ENCODE data around the gene DERL2. TPM values are rescaled to one million over a fixed set of nuclear protein-coding genes. Genes with fewer than 3 reads are reported as not detected.

Gene DERL2
- polyA plus RNA-seq, 4 donors: 57.5 to 69.7 (median 61.2) TPM

DNA sequence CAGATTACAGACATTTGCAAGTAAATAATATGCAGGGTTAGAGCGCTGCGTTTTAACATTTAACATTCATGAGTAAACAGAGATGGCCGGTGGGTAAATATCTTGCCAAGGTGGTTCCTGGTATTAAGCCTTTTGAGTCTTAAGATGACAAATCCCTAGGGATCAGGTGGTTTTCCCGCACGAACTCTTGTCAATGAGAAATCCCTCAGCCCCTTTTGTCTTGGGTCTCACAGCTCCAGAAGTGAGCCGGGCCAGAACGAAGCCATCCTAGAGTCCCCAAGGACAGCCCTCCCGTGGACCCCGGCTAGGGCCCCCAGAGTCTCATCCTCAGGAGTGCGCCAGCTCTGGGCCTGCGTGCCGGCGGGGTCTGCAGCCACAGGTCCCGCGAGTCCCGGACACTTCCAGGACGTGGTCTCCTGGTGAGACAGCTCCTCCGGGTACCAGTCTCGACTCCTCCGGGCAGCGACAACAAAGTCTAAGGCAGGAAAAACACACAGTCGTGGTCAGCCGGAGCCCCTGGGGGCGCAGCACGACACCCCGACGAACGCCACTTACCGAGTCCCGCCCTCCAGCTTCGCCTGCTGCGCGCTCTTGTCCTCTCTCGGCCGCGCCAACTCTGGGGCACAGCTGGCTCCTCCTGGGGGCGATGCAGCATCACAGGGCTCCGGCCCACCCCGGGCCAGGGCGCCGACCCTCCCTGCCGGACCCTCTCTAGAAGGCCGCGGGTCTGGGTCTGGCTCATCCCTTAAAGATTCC is 13.7 kb upstream of the DERL2 start:
- FAIRE-seq (no peak), DNase-seq (peak in 1 of 2 donors; percentile 17)
- H3K27ac ChIP-seq (ENCODE audit: low read depth in 1 of 3, low read length in 2 of 3): peak overlapping the region in 1 of 3 donors; percentile 53
- 16 to 26% (median 22%) methylated on average over 38 to 44 of the region's 44 CpGs for WGBS, 3 donors
- H3K36me3 ChIP-seq (ENCODE audit: control insufficient read depth in 3 of 3, insufficient read depth in 2 of 3, low read depth in 1 of 3, low read length in 3 of 3): no peaks in the 10 kb centered on the region
- no peaks in the 10 kb centered on the region for H3K9me3 ChIP-seq (ENCODE audit: control insufficient read depth in 2 of 2, insufficient read depth in 1 of 2, low read depth in 1 of 2, low read length in 1 of 2)
- peaks cover 0 to 2% (median 0%) of the 10 kb centered on the region in 3 donors for H3K4me1 ChIP-seq (ENCODE audit: control insufficient read depth in 3 of 3, insufficient read depth in 2 of 3, low read depth in 1 of 3, low read length in 2 of 3)
- peaks cover 0 to 35% (median 3%) of the 10 kb centered on the region in 3 donors for H3K27me3 ChIP-seq (ENCODE audit: control insufficient read depth in 3 of 3, insufficient read depth in 3 of 3, low read length in 3 of 3)
- H3K4me3 ChIP-seq (ENCODE audit: low read depth in 1 of 3, low read length in 3 of 3): peak overlapping the region in 1 of 3 donors; percentile 60

DNA sequence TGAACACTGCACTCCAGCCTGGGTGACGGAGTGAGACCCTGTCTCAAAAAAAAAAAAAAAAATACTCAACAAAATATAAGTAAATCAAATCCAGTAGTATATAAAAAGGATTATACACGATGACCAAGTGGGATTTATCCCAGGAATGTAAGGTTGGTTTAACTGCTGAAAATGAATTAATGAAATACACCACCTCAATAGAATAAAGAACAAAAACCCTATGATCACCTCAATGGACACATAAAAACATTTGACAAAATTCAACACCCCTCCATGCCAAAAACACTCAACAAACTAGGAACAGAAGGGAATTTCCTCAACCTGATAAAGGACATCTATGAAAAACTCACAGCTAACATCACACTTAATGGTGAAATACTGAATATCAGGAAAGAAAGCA is 7.0 kb upstream of the DERL2 start:
- WGBS, 3 donors: 95 to 98% (median 98%) methylated on average over 2 of the region's 2 CpGs
- FAIRE-seq (no peak), DNase-seq (no peak)
- no peaks in the 10 kb centered on the region for H3K4me1 ChIP-seq (ENCODE audit: control insufficient read depth in 3 of 3, insufficient read depth in 2 of 3, low read depth in 1 of 3, low read length in 2 of 3)
- H3K4me3 ChIP-seq (ENCODE audit: low read depth in 1 of 3, low read length in 3 of 3): no peak overlapping the region
- H3K36me3 ChIP-seq (ENCODE audit: control insufficient read depth in 3 of 3, insufficient read depth in 2 of 3, low read depth in 1 of 3, low read length in 3 of 3): peaks cover 0 to 7% (median 3%) of the 10 kb centered on the region in 3 donors
- H3K9me3 ChIP-seq (ENCODE audit: control insufficient read depth in 2 of 2, insufficient read depth in 1 of 2, low read depth in 1 of 2, low read length in 1 of 2): peaks cover 0 to 5% of the 10 kb centered on the region in 2 donors
- H3K27ac ChIP-seq (ENCODE audit: low read depth in 1 of 3, low read length in 2 of 3): no peak overlapping the region
- no peaks in the 10 kb centered on the region for H3K27me3 ChIP-seq (ENCODE audit: control insufficient read depth in 3 of 3, insufficient read depth in 3 of 3, low read length in 3 of 3)

DNA sequence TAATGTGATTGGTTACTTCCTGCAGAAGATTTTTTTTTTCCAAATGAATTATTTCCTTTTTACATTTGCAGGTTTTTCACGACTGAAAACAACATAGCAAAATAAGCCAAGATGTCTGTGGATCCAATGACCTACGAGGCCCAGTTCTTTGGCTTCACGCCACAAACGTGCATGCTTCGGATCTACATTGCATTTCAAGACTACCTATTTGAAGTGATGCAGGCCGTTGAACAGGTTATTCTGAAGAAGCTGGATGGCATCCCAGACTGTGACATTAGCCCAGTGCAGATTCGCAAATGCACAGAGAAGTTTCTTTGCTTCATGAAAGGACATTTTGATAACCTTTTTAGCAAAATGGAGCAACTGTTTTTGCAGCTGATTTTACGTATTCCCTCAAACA is 2.8 kb upstream of the DERL2 start:
- DNase-seq (no peak), FAIRE-seq (no peak)
- peaks cover 0 to 5% of the 10 kb centered on the region in 2 donors for H3K9me3 ChIP-seq (ENCODE audit: control insufficient read depth in 2 of 2, insufficient read depth in 1 of 2, low read depth in 1 of 2, low read length in 1 of 2)
- H3K27me3 ChIP-seq (ENCODE audit: control insufficient read depth in 3 of 3, insufficient read depth in 3 of 3, low read length in 3 of 3): no peaks in the 10 kb centered on the region
- H3K4me3 ChIP-seq (ENCODE audit: low read depth in 1 of 3, low read length in 3 of 3): no peak overlapping the region
- no peak overlapping the region for H3K27ac ChIP-seq (ENCODE audit: low read depth in 1 of 3, low read length in 2 of 3)
- WGBS, 3 donors: 85 to 90% (median 88%) methylated on average over 8 of the region's 8 CpGs
- peaks cover 0 to 4% (median 4%) of the 10 kb centered on the region in 3 donors for H3K4me1 ChIP-seq (ENCODE audit: control insufficient read depth in 3 of 3, insufficient read depth in 2 of 3, low read depth in 1 of 3, low read length in 2 of 3)
- H3K36me3 ChIP-seq (ENCODE audit: control insufficient read depth in 3 of 3, insufficient read depth in 2 of 3, low read depth in 1 of 3, low read length in 3 of 3): peaks cover 0 to 9% (median 7%) of the 10 kb centered on the region in 3 donors

- Histone ChIP-seq H3K36me3 (ENCODE audit: control insufficient read depth in 3 of 3, insufficient read depth in 2 of 3, low read depth in 1 of 3, low read length in 3 of 3) (peaks cover 4 to 17% (median 9%) of the 10 kb centered on the region in 3 donors), H3K9me3 (ENCODE audit: control insufficient read depth in 2 of 2, insufficient read depth in 1 of 2, low read depth in 1 of 2, low read length in 1 of 2) (no peaks in the 10 kb centered on the region), H3K4me1 (ENCODE audit: control insufficient read depth in 3 of 3, insufficient read depth in 2 of 3, low read depth in 1 of 3, low read length in 2 of 3) (peaks cover 0 to 4% (median 4%) of the 10 kb centered on the region in 3 donors), H3K27ac (ENCODE audit: low read depth in 1 of 3, low read length in 2 of 3) (peak within 1 kb of the TSS; percentile 98 to 100 (median 100)), H3K27me3 (ENCODE audit: control insufficient read depth in 3 of 3, insufficient read depth in 3 of 3, low read length in 3 of 3) (no peaks in the 10 kb centered on the region), H3K4me3 (ENCODE audit: low read depth in 1 of 3, low read length in 3 of 3) (peak within 1 kb of the TSS; percentile 84 to 94 (median 94))
- FAIRE-seq (no peak), DNase-seq (peak; percentile 98 to 100)
- 0% methylated on average over 74 to 77 of the region's 77 CpGs for WGBS, 3 donors
Measured at GRCh38 chr17:5486206-5487124, 487 bp upstream of the DERL2 start, which contains the start of gene MIS12. Gene MIS12 (plus strand): TSS chr17:5486566. CDS start chr17:5488863, 2,297 bp downstream.

GRCh38 chr17:5481451-5481850 is 4.5 kb downstream of the DERL2 start:
- H3K4me1 ChIP-seq (ENCODE audit: control insufficient read depth in 3 of 3, insufficient read depth in 2 of 3, low read depth in 1 of 3, low read length in 2 of 3): peaks cover 0 to 4% (median 0%) of the 10 kb centered on the region in 3 donors
- peaks cover 12 to 35% (median 23%) of the 10 kb centered on the region in 3 donors for H3K36me3 ChIP-seq (ENCODE audit: control insufficient read depth in 3 of 3, insufficient read depth in 2 of 3, low read depth in 1 of 3, low read length in 3 of 3)
- FAIRE-seq: no peak
- H3K27ac ChIP-seq (ENCODE audit: low read depth in 1 of 3, low read length in 2 of 3): no peak overlapping the region
- peaks cover 0 to 7% of the 10 kb centered on the region in 2 donors for H3K9me3 ChIP-seq (ENCODE audit: control insufficient read depth in 2 of 2, insufficient read depth in 1 of 2, low read depth in 1 of 2, low read length in 1 of 2)
- WGBS, 3 donors: 96 to 100% (median 98%) methylated on average over 4 of the region's 4 CpGs
- no peak overlapping the region for H3K4me3 ChIP-seq (ENCODE audit: low read depth in 1 of 3, low read length in 3 of 3)
- H3K27me3 ChIP-seq (ENCODE audit: control insufficient read depth in 3 of 3, insufficient read depth in 3 of 3, low read length in 3 of 3): no peaks in the 10 kb centered on the region
- DNase-seq: no peak

GRCh38 chr17:5480962-5481361 is 5.0 kb downstream of the DERL2 start:
- Histone ChIP-seq H3K9me3 (ENCODE audit: control insufficient read depth in 2 of 2, insufficient read depth in 1 of 2, low read depth in 1 of 2, low read length in 1 of 2) (peaks cover 0 to 7% of the 10 kb centered on the region in 2 donors), H3K4me1 (ENCODE audit: control insufficient read depth in 3 of 3, insufficient read depth in 2 of 3, low read depth in 1 of 3, low read length in 2 of 3) (peaks cover 0 to 4% (median 0%) of the 10 kb centered on the region in 3 donors), H3K4me3 (ENCODE audit: low read depth in 1 of 3, low read length in 3 of 3) (no peak overlapping the region), H3K27me3 (ENCODE audit: control insufficient read depth in 3 of 3, insufficient read depth in 3 of 3, low read length in 3 of 3) (no peaks in the 10 kb centered on the region), H3K36me3 (ENCODE audit: control insufficient read depth in 3 of 3, insufficient read depth in 2 of 3, low read depth in 1 of 3, low read length in 3 of 3) (peaks cover 12 to 36% (median 23%) of the 10 kb centered on the region in 3 donors), H3K27ac (ENCODE audit: low read depth in 1 of 3, low read length in 2 of 3) (no peak overlapping the region)
- FAIRE-seq (no peak), DNase-seq (no peak)
- WGBS, 3 donors: 84 to 88% (median 86%) methylated on average over 6 of the region's 6 CpGs

DNA sequence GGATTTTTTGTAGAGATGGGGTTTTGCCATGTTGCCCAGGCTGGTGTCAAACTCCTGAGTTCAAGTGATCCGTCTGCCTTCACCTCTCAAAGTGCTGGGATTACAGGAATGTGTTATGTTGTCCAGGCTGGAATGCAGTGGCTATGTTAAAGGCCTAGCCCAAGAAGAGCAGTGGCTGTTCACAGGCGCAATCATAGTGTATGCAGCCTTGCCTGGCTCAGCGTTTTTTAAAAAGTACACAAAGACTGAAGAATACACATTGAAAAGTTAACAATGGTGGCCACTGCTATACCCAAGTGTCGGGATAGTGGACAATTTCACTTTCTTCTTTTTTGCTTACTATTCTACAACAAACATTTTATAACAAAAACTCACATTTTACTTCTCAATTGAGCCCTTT is 7.0 kb downstream of the DERL2 start:
- H3K4me1 ChIP-seq (ENCODE audit: control insufficient read depth in 3 of 3, insufficient read depth in 2 of 3, low read depth in 1 of 3, low read length in 2 of 3): no peaks in the 10 kb centered on the region
- peaks cover 20 to 36% (median 28%) of the 10 kb centered on the region in 3 donors for H3K36me3 ChIP-seq (ENCODE audit: control insufficient read depth in 3 of 3, insufficient read depth in 2 of 3, low read depth in 1 of 3, low read length in 3 of 3)
- FAIRE-seq: no peak
- no peak overlapping the region for H3K27ac ChIP-seq (ENCODE audit: low read depth in 1 of 3, low read length in 2 of 3)
- H3K27me3 ChIP-seq (ENCODE audit: control insufficient read depth in 3 of 3, insufficient read depth in 3 of 3, low read length in 3 of 3): no peaks in the 10 kb centered on the region
- H3K9me3 ChIP-seq (ENCODE audit: control insufficient read depth in 2 of 2, insufficient read depth in 1 of 2, low read depth in 1 of 2, low read length in 1 of 2): peaks cover 0 to 7% of the 10 kb centered on the region in 2 donors
- WGBS, 3 donors: 93 to 96% (median 95%) methylated on average over 4 of the region's 4 CpGs
- no peak overlapping the region for H3K4me3 ChIP-seq (ENCODE audit: low read depth in 1 of 3, low read length in 3 of 3)
- DNase-seq: no peak

GRCh38 chr17:5473906-5474305 is 12.1 kb downstream of the DERL2 start:
- FAIRE-seq (no peak), DNase-seq (no peak)
- H3K9me3 ChIP-seq (ENCODE audit: control insufficient read depth in 2 of 2, insufficient read depth in 1 of 2, low read depth in 1 of 2, low read length in 1 of 2): peaks cover 0 to 6% of the 10 kb centered on the region in 2 donors
- H3K4me3 ChIP-seq (ENCODE audit: low read depth in 1 of 3, low read length in 3 of 3): no peak overlapping the region
- 92 to 97% (median 93%) methylated on average over 2 of the region's 2 CpGs for WGBS, 3 donors
- H3K27ac ChIP-seq (ENCODE audit: low read depth in 1 of 3, low read length in 2 of 3): no peak overlapping the region
- H3K27me3 ChIP-seq (ENCODE audit: control insufficient read depth in 3 of 3, insufficient read depth in 3 of 3, low read length in 3 of 3): no peaks in the 10 kb centered on the region
- peaks cover 15 to 21% (median 20%) of the 10 kb centered on the region in 3 donors for H3K36me3 ChIP-seq (ENCODE audit: control insufficient read depth in 3 of 3, insufficient read depth in 2 of 3, low read depth in 1 of 3, low read length in 3 of 3)
- H3K4me1 ChIP-seq (ENCODE audit: control insufficient read depth in 3 of 3, insufficient read depth in 2 of 3, low read depth in 1 of 3, low read length in 2 of 3): no peaks in the 10 kb centered on the region

Data from small intestine (tissue), 7 donors.